ENCODE measurements around the gene GLRX. TPM values are rescaled to one million over a fixed set of nuclear protein-coding genes. Genes with fewer than 3 reads are reported as not detected.

Gene GLRX
- total RNA-seq, 4 donors from 2014 or later, result 67.2 to 173 (median 111) TPM

GRCh38 chr5:95822043-95822541, 434 bp downstream of the GLRX start:
- TF ChIP-seq CTCF (IDR thresholded peaks at IDR 0.05), result no peak
- peak; percentile 42 for ATAC-seq (ENCODE audit: low FRiP score)
- no peak for DNase-seq (ENCODE audit: low spot score)

GRCh38 chr5:95821110-95822021, 1.2 kb downstream of the GLRX start:
- DNase-seq (ENCODE audit: low spot score) (no peak), ATAC-seq (ENCODE audit: low FRiP score) (no peak)
- TF ChIP-seq CTCF (IDR thresholded peaks at IDR 0.05), result no peak

- no peak for DNase-seq (ENCODE audit: low spot score)
- ATAC-seq (ENCODE audit: low FRiP score), result no peak
- no peak for TF ChIP-seq CTCF (IDR thresholded peaks at IDR 0.05)
Observed at GRCh38 chr5:95818181-95819147, 4.1 kb downstream of the GLRX start.

GRCh38 chr5:95817430-95817829, 5.1 kb downstream of the GLRX start:
- ATAC-seq (ENCODE audit: low FRiP score) (no peak), DNase-seq (ENCODE audit: low spot score) (no peak)
- TF ChIP-seq CTCF (IDR thresholded peaks at IDR 0.05), result no peak

GRCh38 chr5:95816776-95817175, 5.8 kb downstream of the GLRX start:
- TF ChIP-seq CTCF (IDR thresholded peaks at IDR 0.05), result no peak
- no peak for ATAC-seq (ENCODE audit: low FRiP score)

GRCh38 chr5:95816341-95816740, 6.2 kb downstream of the GLRX start:
- no peak for TF ChIP-seq CTCF (IDR thresholded peaks at IDR 0.05)
- ATAC-seq (ENCODE audit: low FRiP score) (no peak), DNase-seq (ENCODE audit: low spot score) (no peak)

More at GRCh38 chr5:95816776-95817175, 5.8 kb downstream of the GLRX start:
- DNase-seq (ENCODE audit: low spot score), result no peak
